Fibroblast of the aortic adventitia (primary cell): ENCODE results near the gene RAD54L. TPM values are rescaled to one million over a fixed set of nuclear protein-coding genes. Genes with fewer than 3 reads are reported as not detected.
"Not testable (repeated sequence)": the region's sequence is repeated elsewhere in the genome, so short reads cannot be mapped to it uniquely, and the experiment has no call there.

Experiments used
- DNase-seq: peaks from one replicate; pipeline ENCODE4 v3.0.0-alpha.2; 2010; ENCODE audit warnings: low read depth
- H3K4me3 ChIP-seq: 2 replicates; pipeline ENCODE4 v1.5.1; 2011; ENCODE audit warnings: low read depth, mild to moderate bottlenecking, control low read depth, low read length, moderate library complexity
- CTCF ChIP-seq: IDR thresholded peaks from 2 replicates; pipeline ENCODE4 v1.5.1; 2011; ENCODE audit warnings: mild to moderate bottlenecking, low read length, control low read depth, inconsistent platforms; ENCODE audit not compliant: insufficient read depth
- total RNA-seq: library from RNA; depleted of rRNA; stranded (reverse); fragments of >200 nt; gene quantifications from 2 replicates; pipeline ENCODE4 v1.2.3, GENCODE V29; 2012; ENCODE audit warnings: low replicate concordance

RAD54L gene
- total RNA-seq, 1 donor: 9.7 TPM

GRCh38 chr1:46219551-46220520 lies 27.7 kb upstream of the RAD54L start:
- no peak overlapping the region for H3K4me3 ChIP-seq
- peak; percentile 11 for DNase-seq
- no peak for TF ChIP-seq CTCF

- no peak for DNase-seq
These were observed 26.8 kb upstream of the RAD54L start for GRCh38 chr1:46220808-46221207.

DNA sequence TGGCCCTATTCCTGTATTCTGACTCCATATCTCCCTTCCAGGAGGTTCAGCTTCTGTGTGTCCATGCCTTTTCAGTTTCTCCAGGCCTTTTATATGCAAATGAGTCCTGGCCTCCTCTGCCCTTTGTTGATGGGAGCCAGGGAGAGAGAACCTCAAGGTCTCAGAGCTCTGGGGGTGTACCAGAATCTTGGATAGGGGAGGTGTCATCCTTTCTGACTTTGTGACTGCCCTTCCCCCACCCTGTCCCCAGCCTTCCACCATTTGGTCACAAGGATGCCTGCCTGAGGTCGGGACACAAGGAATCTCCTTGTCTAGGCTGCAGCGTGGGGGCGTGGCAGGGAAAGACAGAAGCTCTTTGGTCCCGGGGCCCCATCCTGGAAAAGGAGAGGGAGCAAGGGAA lies 25.8 kb upstream of the RAD54L start:
- DNase-seq: no peak
- no peak overlapping the region for H3K4me3 ChIP-seq
- no peak for TF ChIP-seq CTCF

More at GRCh38 chr1:46220808-46221207, 26.8 kb upstream of the RAD54L start:
- H3K4me3 ChIP-seq: no peak overlapping the region
- no peak for TF ChIP-seq CTCF

GRCh38 chr1:46223055-46223454 lies 24.5 kb upstream of the RAD54L start:
- H3K4me3 ChIP-seq, DNase-seq: not testable (repeated sequence)

- TF ChIP-seq CTCF: peak; percentile 92
- peak; percentile 91 for DNase-seq
- no peak overlapping the region for H3K4me3 ChIP-seq
These were observed 24.1 kb upstream of the RAD54L start for GRCh38 chr1:46223472-46223943.

GRCh38 chr1:46224966-46225365 lies 22.6 kb upstream of the RAD54L start:
- no peak overlapping the region for H3K4me3 ChIP-seq
- no peak for TF ChIP-seq CTCF
- no peak for DNase-seq

GRCh38 chr1:46231231-46231630 lies 16.3 kb upstream of the RAD54L start:
- not testable (repeated sequence) for H3K4me3 ChIP-seq, DNase-seq

DNA sequence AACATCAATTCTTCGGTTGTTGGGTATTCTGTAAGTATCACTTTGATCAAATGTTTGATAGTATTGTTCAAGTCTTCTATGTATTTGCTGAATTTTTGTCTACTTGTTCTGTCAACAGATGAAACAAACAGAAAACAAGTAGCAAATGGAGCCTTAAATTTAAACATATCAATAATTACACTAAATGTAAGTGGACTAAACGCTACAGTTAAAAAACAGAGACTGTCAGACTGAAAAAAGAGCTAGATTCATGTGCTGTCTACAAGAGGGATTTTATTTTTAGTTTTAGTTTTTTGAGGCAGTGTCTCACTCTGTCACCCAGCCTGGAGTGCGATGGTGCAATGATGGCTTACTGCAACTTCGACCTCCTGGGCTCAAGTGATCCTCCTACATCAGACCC lies 10.7 kb upstream of the RAD54L start:
- no peak for DNase-seq
- no peak overlapping the region for H3K4me3 ChIP-seq
- no peak for TF ChIP-seq CTCF

DNA sequence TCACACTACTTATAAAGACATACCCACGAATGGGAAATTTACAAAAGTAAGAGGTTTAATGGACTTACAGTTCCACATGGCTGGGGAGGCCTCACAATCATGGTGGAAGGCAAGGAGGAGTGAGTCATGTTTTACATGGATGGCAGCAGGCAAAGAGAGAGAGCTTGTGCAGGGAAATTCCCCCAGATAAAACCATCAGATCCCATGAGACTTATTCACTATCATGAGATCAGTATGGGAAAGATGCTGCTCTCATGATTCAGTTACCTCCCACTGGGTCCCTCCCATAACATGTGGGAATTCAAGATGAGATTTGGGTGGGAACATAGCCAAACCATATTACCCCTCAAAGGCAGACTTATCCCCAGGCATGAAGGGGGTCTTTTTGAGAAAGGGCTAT lies 8.7 kb upstream of the RAD54L start:
- peak; percentile 78 for DNase-seq
- H3K4me3 ChIP-seq: not testable (repeated sequence)

GRCh38 chr1:46241733-46242132 lies 5.8 kb upstream of the RAD54L start:
- H3K4me3 ChIP-seq, DNase-seq: not testable (repeated sequence)
